GM23338 (cell line): ENCODE measurements around the gene FES. TPM values are rescaled to one million over a fixed set of nuclear protein-coding genes. Genes with fewer than 3 reads are reported as not detected.

Experiments used
- ATAC-seq: fragments of 200-7000 bp; cut with Tn5 transposase; 3 replicates; pipeline ENCODE4 v1.9.1; 2020
- DNase-seq: peaks from one replicate; pipeline ENCODE4 v3.0.0-alpha.2; 2015; ENCODE audit warnings: low spot score
- H2AFZ ChIP-seq: fragments of 200-600 bp; sonication (generic); 2 replicates; pipeline ENCODE4 v1.8.0; 2016; ENCODE audit warnings: antibody characterized with exemption, mild to moderate bottlenecking, moderate library complexity
- H3F3A ChIP-seq: fragments of 200-600 bp; sonication (generic); replicated peaks from 2 replicates; pipeline ENCODE4 v1.8.0; 2017; ENCODE audit warnings: antibody characterized with exemption, mixed run types, low read depth
- H3K27ac ChIP-seq: fragments of 200-600 bp; sonication (generic); 2 replicates; pipeline ENCODE4 v1.6.1; 2016; ENCODE audit warnings: low read depth
- H3K27me3 ChIP-seq: fragments of 200-600 bp; sonication (generic); 2 replicates; pipeline ENCODE4 v1.8.0; 2016; ENCODE audit warnings: mild to moderate bottlenecking, mixed run types, moderate library complexity; ENCODE audit not compliant: insufficient read depth
- H3K36me3 ChIP-seq: fragments of 200-600 bp; sonication (generic); 2 replicates; pipeline ENCODE4 v1.8.0; 2016; ENCODE audit warnings: mild to moderate bottlenecking; ENCODE audit not compliant: insufficient read depth
- H3K4me1 ChIP-seq: fragments of 200-600 bp; sonication (generic); 2 replicates; pipeline ENCODE4 v1.8.0; 2016; ENCODE audit warnings: mild to moderate bottlenecking, moderate library complexity; ENCODE audit not compliant: insufficient read depth
- H3K4me2 ChIP-seq: fragments of 200-600 bp; sonication (generic); 2 replicates; pipeline ENCODE4 v1.7.1; 2017; ENCODE audit warnings: mixed run types
- H3K4me3 ChIP-seq: fragments of 200-600 bp; sonication (generic); 2 replicates; pipeline ENCODE4 v1.6.1; 2016; ENCODE audit warnings: mixed run types
- H3K79me2 ChIP-seq: fragments of 200-600 bp; sonication (generic); replicated peaks from 2 replicates; pipeline ENCODE4 v1.8.0; 2017; ENCODE audit warnings: mild to moderate bottlenecking; ENCODE audit not compliant: insufficient read depth
- H3K9me2 ChIP-seq: fragments of 200-600 bp; sonication (generic); 2 replicates; pipeline ENCODE4 v1.8.0; 2017; ENCODE audit not compliant: insufficient read depth
- H4K20me1 ChIP-seq: fragments of 200-600 bp; sonication (generic); replicated peaks from 2 replicates; pipeline ENCODE4 v1.8.0; 2017; ENCODE audit warnings: mild to moderate bottlenecking; ENCODE audit not compliant: insufficient read depth
- H3K27ac Mint-ChIP-seq: 2 replicates; pipeline ENCODE4 v1.8.0; 2020; ENCODE audit warnings: inconsistent platforms, mild to moderate bottlenecking, moderate library complexity, mixed read lengths
- H3K27me3 Mint-ChIP-seq: 3 replicates; pipeline ENCODE4 v1.8.0; 2022; ENCODE audit warnings: low read depth, mild to moderate bottlenecking, moderate library complexity, mixed read lengths, inconsistent platforms; ENCODE audit not compliant: insufficient read depth, poor library complexity
- H3K36me3 Mint-ChIP-seq: 3 replicates; pipeline ENCODE4 v1.8.0; 2021; ENCODE audit warnings: low read depth, mild to moderate bottlenecking, inconsistent platforms, moderate library complexity, mixed read lengths
- H3K4me1 Mint-ChIP-seq: 3 replicates; pipeline ENCODE4 v1.8.0; 2020; ENCODE audit warnings: mild to moderate bottlenecking, inconsistent platforms, mixed read lengths
- H3K4me3 Mint-ChIP-seq: 3 replicates; pipeline ENCODE4 v1.8.0; 2021; ENCODE audit warnings: moderate library complexity, mild to moderate bottlenecking, inconsistent platforms, mixed read lengths
- H3K9me3 Mint-ChIP-seq: 3 replicates; pipeline ENCODE4 v1.8.0; 2020; ENCODE audit warnings: moderate library complexity, mild to moderate bottlenecking, inconsistent platforms, mixed read lengths
- CTCF ChIP-seq, 2 experiments: fragments of 200-600 bp in 1 of 2; sonication (generic) in 1 of 2; conservative IDR thresholded peaks; 2 replicates each; pipeline versions ENCODE4 v1.5.1 to v1.6.1; 2016 to 2017; ENCODE audit warnings: antibody characterized with exemption in 2 of 2, low read depth in 2 of 2, mild to moderate bottlenecking in 2 of 2, moderate library complexity in 1 of 2
- JUNB ChIP-seq: IDR thresholded peaks from one replicate; pipeline ENCODE4 v1.6.1; 2016; ENCODE audit warnings: antibody characterized with exemption; ENCODE audit not compliant: unreplicated experiment
- POLR2AphosphoS5 ChIP-seq: IDR thresholded peaks from 2 replicates; pipeline ENCODE4 v1.6.1; 2016; ENCODE audit warnings: antibody characterized with exemption, low read depth
- ZNF114 ChIP-seq: fragments of 250-450 bp; sonication (Bioruptor Pico); IDR thresholded peaks from 2 replicates; pipeline ENCODE4 v1.5.0; 2020; ENCODE audit warnings: mild to moderate bottlenecking, moderate library complexity
- ZNF331 ChIP-seq: fragments of 250-450 bp; sonication (Bioruptor Pico); IDR thresholded peaks from 2 replicates; pipeline ENCODE4 v1.5.0; 2020; ENCODE audit warnings: low read depth, mild to moderate bottlenecking, moderate library complexity
- ZNF462 ChIP-seq: fragments of 250-450 bp; sonication (Bioruptor Pico); IDR thresholded peaks from 2 replicates; pipeline ENCODE4 v1.5.0; 2020; ENCODE audit warnings: mild to moderate bottlenecking, moderate library complexity
- polyA plus RNA-seq: library from polyadenylated mRNA; unstranded; fragments of >200 nt; fragmentation: Nextera tagmentation; extraction: Ambion mirVana; gene quantifications from 2 replicates; pipeline ENCODE4 v1.2.1, GENCODE V29; 2016
- total RNA-seq: library from RNA; depleted of rRNA; stranded (reverse); fragments of >200 nt; shearing (Covaris generic); gene quantifications from 2 replicates; pipeline ENCODE4 v1.2.3, GENCODE V29; 2014

FES gene
- total and polyA plus RNA-seq, 2 experiments from 2014 or later = 2.7 to 14.4 TPM

GRCh38 chr15:90917569-90917968, 33.3 kb downstream of the FES start:
- no peak for DNase-seq
- H3K4me1 Mint-ChIP-seq = peaks cover 6% of the 10 kb centered on the region
- TF ChIP-seq ZNF462 (CRISPR knock-in tag) (no peak), ZNF331 (CRISPR knock-in tag) (no peak), JUNB (no peak), POLR2AphosphoS5 (no peak), ZNF114 (CRISPR knock-in tag) (no peak), CTCF (conservative IDR thresholded peaks at IDR 0.05; ENCODE audit: low read depth in 2 of 2) (no peak)
- H3K27ac ChIP-seq = no peak overlapping the region
- H3K4me3 ChIP-seq = no peak overlapping the region
- H3K27me3 ChIP-seq = no peaks in the 10 kb centered on the region
- no peaks in the 10 kb centered on the region for H3K79me2 ChIP-seq
- H4K20me1 ChIP-seq = no peaks in the 10 kb centered on the region
- no peak overlapping the region for H3K4me2 ChIP-seq
- H3K4me1 ChIP-seq = 0 out of 2 replicates have a peak, but pooled peaks cover 2% of the 10 kb centered on the region
- no peaks in the 10 kb centered on the region for H3K36me3 ChIP-seq
- H3K27ac Mint-ChIP-seq = no peak overlapping the region
- no peaks in the 10 kb centered on the region for H3K9me2 ChIP-seq
- ATAC-seq = no peak
- H3K9me3 Mint-ChIP-seq = no peaks in the 10 kb centered on the region
- no peak overlapping the region for H3K4me3 Mint-ChIP-seq
- peaks cover 10% of the 10 kb centered on the region for H3K27me3 Mint-ChIP-seq
- peaks cover 12% of the 10 kb centered on the region for H3K36me3 Mint-ChIP-seq
- no peaks in the 10 kb centered on the region for H3F3A ChIP-seq
- H2AFZ ChIP-seq = no peak overlapping the region
